ENCODE data around the gene COL4A2.
"Not testable (repeated sequence)": the region's sequence is repeated elsewhere in the genome, so short reads cannot be mapped to it uniquely, and the experiment has no call there.

Gene COL4A2

DNA sequence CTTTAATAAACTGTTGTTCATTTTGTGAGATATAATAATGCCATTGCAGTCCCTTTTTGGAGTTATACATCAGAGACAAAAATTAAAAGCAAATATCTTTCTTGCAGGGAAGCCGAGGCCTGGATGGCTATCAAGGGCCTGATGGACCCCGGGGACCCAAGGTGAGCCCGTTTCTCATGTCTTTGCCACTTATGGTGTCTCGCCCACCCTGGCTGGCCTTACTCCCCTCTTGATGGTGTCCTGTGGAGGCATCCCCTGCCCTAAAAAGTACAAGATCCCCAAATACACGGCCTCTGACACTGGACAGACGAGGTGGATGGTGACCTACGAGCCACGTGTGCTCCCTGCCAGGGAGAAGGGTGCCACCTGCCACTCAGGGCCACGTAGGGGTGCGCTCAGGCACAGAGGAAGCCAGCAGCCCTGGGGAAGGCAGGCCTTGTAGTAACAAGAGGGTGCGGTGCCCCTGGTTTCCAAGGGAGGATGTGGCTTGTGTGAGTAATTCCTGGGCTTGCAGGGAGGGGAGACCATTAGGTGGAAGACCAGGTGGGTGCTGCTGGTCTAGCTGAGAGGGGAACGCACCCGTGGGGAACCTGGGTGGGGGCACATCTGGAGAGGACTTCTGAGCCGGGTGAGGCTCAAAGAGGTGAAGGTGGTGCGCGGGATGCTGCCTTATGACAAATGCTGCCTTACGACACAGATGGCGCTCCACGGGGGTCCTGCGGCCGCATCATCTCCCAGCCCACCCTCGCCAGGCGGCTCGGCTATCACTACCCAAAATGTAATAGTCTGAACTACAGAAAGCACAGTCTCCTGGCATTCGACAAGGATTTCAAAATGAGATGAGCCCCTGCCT, 138.9 kb downstream of the COL4A2 start:
- H3K4me1 ChIP-seq (ENCODE audit: insufficient read depth, low read length), result peaks cover 11% of the 10 kb centered on the region; the same call in 1 of the 2 replicates
- no peaks in the 10 kb centered on the region for H3K27me3 ChIP-seq (ENCODE audit: insufficient read depth, low read length)
- no peak overlapping the region for H3K4me3 ChIP-seq (ENCODE audit: low read length)
- no peak overlapping the region for H3K9ac ChIP-seq (ENCODE audit: low read depth, low read length)
- peaks cover 30% of the 10 kb centered on the region for H3K36me3 ChIP-seq (ENCODE audit: insufficient read depth, low read depth, low read length)
- no peak overlapping the region for H3K27ac ChIP-seq (ENCODE audit: low read length)
- no peaks in the 10 kb centered on the region for H3K9me3 ChIP-seq (ENCODE audit: insufficient read depth, low read depth, low read length)

- Histone ChIP-seq H3K4me3 (ENCODE audit: low read length) (no peak overlapping the region), H3K4me1 (ENCODE audit: insufficient read depth, low read length) (peaks cover 11% of the 10 kb centered on the region; the same call in 1 of the 2 replicates), H3K27me3 (ENCODE audit: insufficient read depth, low read length) (no peaks in the 10 kb centered on the region), H3K27ac (ENCODE audit: low read length) (no peak overlapping the region), H3K9me3 (ENCODE audit: insufficient read depth, low read depth, low read length) (no peaks in the 10 kb centered on the region), H3K36me3 (ENCODE audit: insufficient read depth, low read depth, low read length) (peaks cover 26% of the 10 kb centered on the region), H3K9ac (ENCODE audit: low read depth, low read length) (no peak overlapping the region)
These were observed 139.4 kb downstream of the COL4A2 start for GRCh38 chr13:110446575-110446890.

DNA sequence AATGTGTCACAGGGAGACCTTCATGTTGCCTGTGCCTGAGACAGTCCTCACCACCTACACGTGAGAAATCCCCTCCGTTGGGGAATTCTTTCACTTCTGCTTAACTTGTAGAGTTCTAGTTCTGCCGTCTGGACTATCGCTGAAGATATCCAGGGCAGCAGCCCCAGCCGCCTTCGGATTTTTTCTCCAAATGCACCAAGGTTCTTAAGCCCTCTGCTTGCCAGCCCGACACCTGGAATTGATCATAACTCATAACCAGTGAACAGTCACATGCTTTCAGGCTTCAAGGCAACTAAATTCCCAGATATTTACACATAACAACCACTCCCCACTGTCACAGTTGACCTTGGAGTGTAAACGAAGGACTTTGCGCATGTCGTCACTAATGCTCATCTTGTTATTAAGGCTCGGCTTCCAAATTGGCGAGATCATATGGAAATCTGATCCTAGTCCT, 140.0 kb downstream of the COL4A2 start:
- peaks cover 11% of the 10 kb centered on the region; the same call in 1 of the 2 replicates for H3K4me1 ChIP-seq (ENCODE audit: insufficient read depth, low read length)
- peaks cover 25% of the 10 kb centered on the region for H3K36me3 ChIP-seq (ENCODE audit: insufficient read depth, low read depth, low read length)
- H3K27ac ChIP-seq (ENCODE audit: low read length), result no peak overlapping the region
- no peaks in the 10 kb centered on the region for H3K9me3 ChIP-seq (ENCODE audit: insufficient read depth, low read depth, low read length)
- H3K4me3 ChIP-seq (ENCODE audit: low read length), result no peak overlapping the region
- no peaks in the 10 kb centered on the region for H3K27me3 ChIP-seq (ENCODE audit: insufficient read depth, low read length)
- H3K9ac ChIP-seq (ENCODE audit: low read depth, low read length), result no peak overlapping the region

- peaks cover 25% of the 10 kb centered on the region for H3K36me3 ChIP-seq (ENCODE audit: insufficient read depth, low read depth, low read length)
- peaks cover 11% of the 10 kb centered on the region; the same call in 1 of the 2 replicates for H3K4me1 ChIP-seq (ENCODE audit: insufficient read depth, low read length)
- H3K4me3 ChIP-seq (ENCODE audit: low read length), result no peak overlapping the region
- no peaks in the 10 kb centered on the region for H3K9me3 ChIP-seq (ENCODE audit: insufficient read depth, low read depth, low read length)
- H3K27ac ChIP-seq (ENCODE audit: low read length), result no peak overlapping the region
- H3K9ac ChIP-seq (ENCODE audit: low read depth, low read length), result no peak overlapping the region
- no peaks in the 10 kb centered on the region for H3K27me3 ChIP-seq (ENCODE audit: insufficient read depth, low read length)
These were observed 140.7 kb downstream of the COL4A2 start for GRCh38 chr13:110447801-110448200.

GRCh38 chr13:110448230-110448629, 141.1 kb downstream of the COL4A2 start:
- no peaks in the 10 kb centered on the region for H3K27me3 ChIP-seq (ENCODE audit: insufficient read depth, low read length)
- H3K4me3 ChIP-seq (ENCODE audit: low read length), result no peak overlapping the region
- peaks cover 25% of the 10 kb centered on the region for H3K36me3 ChIP-seq (ENCODE audit: insufficient read depth, low read depth, low read length)
- H3K9ac ChIP-seq (ENCODE audit: low read depth, low read length), result no peak overlapping the region
- peaks cover 11% of the 10 kb centered on the region; the same call in 1 of the 2 replicates for H3K4me1 ChIP-seq (ENCODE audit: insufficient read depth, low read length)
- H3K9me3 ChIP-seq (ENCODE audit: insufficient read depth, low read depth, low read length), result no peaks in the 10 kb centered on the region
- H3K27ac ChIP-seq (ENCODE audit: low read length), result no peak overlapping the region

DNA sequence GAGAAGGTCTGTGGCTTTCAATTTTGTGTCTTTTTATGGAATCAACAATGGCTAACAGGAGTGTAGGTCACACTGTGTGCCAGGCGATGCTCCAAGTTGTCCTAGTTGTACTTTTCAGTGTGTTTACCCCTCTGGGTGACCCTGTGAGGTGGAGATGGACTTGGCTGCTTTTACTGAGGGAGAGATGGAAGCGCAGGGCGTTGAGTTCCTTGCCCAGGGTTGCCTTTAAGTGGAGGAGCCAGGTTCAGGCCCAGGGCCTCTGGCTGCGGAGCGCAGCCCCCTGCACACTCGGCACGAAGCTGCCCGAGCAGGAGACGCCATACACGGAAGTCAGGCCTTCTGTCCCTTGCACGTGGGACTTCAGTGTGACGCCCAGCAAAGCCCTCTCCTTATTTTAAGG, 141.6 kb downstream of the COL4A2 start:
- H3K9ac ChIP-seq (ENCODE audit: low read depth, low read length), result no peak overlapping the region
- H3K27ac ChIP-seq (ENCODE audit: low read length), result no peak overlapping the region
- no peak overlapping the region for H3K4me3 ChIP-seq (ENCODE audit: low read length)
- H3K4me1 ChIP-seq (ENCODE audit: insufficient read depth, low read length), result peaks cover 14% of the 10 kb centered on the region
- H3K27me3 ChIP-seq (ENCODE audit: insufficient read depth, low read length), result no peaks in the 10 kb centered on the region
- H3K9me3 ChIP-seq (ENCODE audit: insufficient read depth, low read depth, low read length), result no peaks in the 10 kb centered on the region
- peaks cover 25% of the 10 kb centered on the region for H3K36me3 ChIP-seq (ENCODE audit: insufficient read depth, low read depth, low read length)

DNA sequence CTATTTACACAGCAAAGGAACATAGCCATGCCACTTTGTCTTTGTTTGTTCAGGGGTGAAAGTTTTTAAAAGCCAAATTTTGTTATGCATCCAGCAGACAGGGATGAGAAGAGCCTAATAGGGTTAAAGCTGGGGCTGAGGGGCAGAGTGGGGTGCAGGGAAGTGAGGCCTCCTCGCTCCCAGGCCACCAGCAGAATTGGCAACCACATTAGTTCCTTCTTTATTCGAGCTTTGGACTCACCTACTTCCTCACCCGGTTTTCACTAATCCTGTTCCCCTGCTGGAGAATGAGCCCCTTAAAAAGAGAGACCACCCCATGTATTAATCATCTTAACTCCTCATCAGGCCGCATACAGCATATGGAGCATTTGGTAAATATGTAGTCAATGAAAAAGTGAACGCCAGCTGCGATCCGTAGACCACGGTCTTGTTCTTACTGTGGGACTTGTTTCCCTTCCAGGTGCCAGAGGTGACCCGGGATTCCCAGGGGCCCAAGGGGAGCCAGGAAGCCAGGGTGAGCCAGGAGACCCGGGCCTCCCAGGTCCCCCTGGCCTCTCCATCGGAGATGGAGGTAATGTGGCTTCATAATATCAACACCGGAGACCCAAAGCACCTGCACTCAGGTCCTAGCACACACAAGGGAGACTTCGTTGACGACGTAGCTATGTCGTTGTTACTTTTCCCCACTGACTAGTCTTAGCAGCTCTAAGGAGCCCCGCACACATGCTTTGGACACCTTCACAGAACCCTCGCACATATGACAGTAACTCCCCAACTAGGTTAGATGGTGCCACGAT, 142.3 kb downstream of the COL4A2 start:
- Histone ChIP-seq H3K9ac (ENCODE audit: low read depth, low read length) (no peak overlapping the region), H3K9me3 (ENCODE audit: insufficient read depth, low read depth, low read length) (no peaks in the 10 kb centered on the region), H3K36me3 (ENCODE audit: insufficient read depth, low read depth, low read length) (peaks cover 25% of the 10 kb centered on the region), H3K4me1 (ENCODE audit: insufficient read depth, low read length) (peaks cover 22% of the 10 kb centered on the region), H3K4me3 (ENCODE audit: low read length) (no peak overlapping the region), H3K27ac (ENCODE audit: low read length) (no peak overlapping the region), H3K27me3 (ENCODE audit: insufficient read depth, low read length) (no peaks in the 10 kb centered on the region)

DNA sequence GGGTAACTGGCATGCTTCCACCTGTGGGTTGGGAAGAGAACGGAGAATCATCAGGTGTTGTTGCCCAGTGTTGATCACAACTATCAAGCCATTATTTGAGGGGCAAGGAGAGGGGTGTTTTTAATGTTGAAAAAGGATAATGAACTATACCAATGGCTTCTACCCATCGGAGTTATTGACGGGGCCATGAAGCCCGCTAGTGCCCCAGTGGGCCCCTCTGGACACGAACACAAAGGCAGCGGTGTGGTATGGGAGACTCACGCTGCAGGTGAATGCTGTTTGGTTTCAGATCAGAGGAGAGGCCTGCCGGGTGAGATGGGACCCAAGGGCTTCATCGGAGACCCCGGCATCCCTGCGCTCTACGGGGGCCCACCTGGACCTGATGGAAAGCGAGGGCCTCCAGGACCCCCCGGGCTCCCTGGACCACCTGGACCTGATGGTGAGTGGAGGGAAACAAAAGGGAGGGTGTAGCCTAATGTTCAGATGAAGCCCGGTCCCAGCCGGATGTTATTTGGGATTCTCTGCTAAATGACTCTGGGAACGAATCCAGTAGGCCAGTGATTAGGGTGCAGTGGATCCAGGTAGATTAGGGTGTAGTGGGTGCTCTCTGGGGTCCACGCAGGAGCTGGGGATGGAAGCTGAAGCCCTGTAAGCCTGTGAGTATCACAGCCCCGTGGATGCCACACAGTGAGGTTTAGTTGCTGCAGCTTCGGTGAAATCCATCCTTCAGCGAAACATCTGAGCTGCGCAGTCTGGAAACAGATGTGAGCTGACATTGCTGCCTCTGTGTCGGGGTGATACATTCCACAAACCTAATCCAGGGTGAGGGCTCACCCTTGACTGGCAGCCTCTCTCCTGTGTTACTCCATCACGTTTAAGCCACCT, 143.2 kb downstream of the COL4A2 start:
- Histone ChIP-seq H3K36me3 (ENCODE audit: insufficient read depth, low read depth, low read length) (peaks cover 25% of the 10 kb centered on the region), H3K27me3 (ENCODE audit: insufficient read depth, low read length) (no peaks in the 10 kb centered on the region), H3K4me1 (ENCODE audit: insufficient read depth, low read length) (peaks cover 24% of the 10 kb centered on the region), H3K27ac (ENCODE audit: low read length) (no peak overlapping the region), H3K9me3 (ENCODE audit: insufficient read depth, low read depth, low read length) (no peaks in the 10 kb centered on the region), H3K9ac (ENCODE audit: low read depth, low read length) (no peak overlapping the region), H3K4me3 (ENCODE audit: low read length) (no peak overlapping the region)

DNA sequence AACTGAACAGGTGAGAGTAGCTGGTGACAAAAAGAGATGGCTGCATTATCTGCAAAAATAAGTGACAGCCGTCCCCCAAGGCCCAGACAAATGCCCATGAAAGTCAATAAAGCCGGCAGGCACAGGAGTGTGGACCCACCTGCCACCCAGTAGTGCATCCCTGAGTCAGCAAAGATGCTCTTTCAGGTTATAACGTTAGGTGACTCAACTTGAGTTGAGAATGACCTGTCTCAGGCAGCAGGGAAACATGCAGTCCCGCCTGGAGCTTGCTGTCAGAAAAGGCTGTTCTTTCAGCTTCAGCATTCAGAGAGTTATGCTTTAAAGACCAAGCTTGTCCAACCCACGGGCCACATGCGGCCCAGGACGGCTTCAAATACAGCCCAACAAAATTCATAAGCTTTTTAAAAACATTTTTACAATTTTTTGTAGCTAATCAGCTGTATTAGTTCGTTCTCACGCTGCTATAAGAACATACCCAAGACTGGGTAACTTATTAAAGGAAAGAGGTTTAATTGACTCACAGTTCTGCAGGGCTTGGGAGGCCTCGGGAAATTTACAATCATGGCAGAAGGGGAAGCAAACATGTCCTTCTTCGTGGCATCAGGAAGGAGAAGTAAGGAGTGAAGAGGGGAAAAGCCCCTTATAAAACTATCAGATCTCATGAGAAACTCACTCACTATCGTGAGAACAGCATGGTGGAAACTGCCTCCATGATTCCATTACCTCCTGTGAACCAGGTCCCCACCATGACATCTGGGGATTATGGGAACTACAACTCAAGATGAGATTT, 144.1 kb downstream of the COL4A2 start:
- Histone ChIP-seq H3K27me3 (ENCODE audit: insufficient read depth, low read length) (no peaks in the 10 kb centered on the region), H3K27ac (ENCODE audit: low read length) (no peak overlapping the region), H3K9ac (ENCODE audit: low read depth, low read length) (no peak overlapping the region), H3K4me3 (ENCODE audit: low read length) (no peak overlapping the region), H3K9me3 (ENCODE audit: insufficient read depth, low read depth, low read length) (no peaks in the 10 kb centered on the region), H3K36me3 (ENCODE audit: insufficient read depth, low read depth, low read length) (peaks cover 25% of the 10 kb centered on the region), H3K4me1 (ENCODE audit: insufficient read depth, low read length) (peaks cover 24% of the 10 kb centered on the region)

DNA sequence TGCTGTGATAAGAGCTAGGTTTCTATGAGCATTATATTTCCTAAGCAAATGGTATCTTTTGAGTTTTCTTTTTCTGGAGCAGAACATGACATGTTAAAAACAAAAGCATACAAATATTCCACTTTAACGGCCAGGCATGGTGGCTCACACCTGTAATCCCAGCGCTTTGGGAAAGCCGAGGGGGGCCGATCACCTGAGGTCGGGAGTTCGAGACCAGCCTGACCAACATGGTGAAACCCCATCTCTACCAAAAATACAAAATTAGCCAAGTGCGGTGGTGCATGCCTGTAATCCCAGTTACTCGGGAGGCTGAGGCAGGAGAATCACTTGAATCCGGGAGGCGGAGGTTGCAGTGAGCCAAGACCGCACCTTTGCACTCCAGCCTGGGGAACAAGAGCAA, 146.0 kb downstream of the COL4A2 start:
- not testable (repeated sequence) for H3K9ac ChIP-seq (ENCODE audit: low read depth, low read length); H3K27ac ChIP-seq (ENCODE audit: low read length); H3K9me3 ChIP-seq (ENCODE audit: insufficient read depth, low read depth, low read length); H3K4me3 ChIP-seq (ENCODE audit: low read length); H3K27me3 ChIP-seq (ENCODE audit: insufficient read depth, low read length)
- H3K36me3 ChIP-seq (ENCODE audit: insufficient read depth, low read depth, low read length), result peaks cover 11% of the 10 kb centered on the region
- H3K4me1 ChIP-seq (ENCODE audit: insufficient read depth, low read length), result peaks cover 16% of the 10 kb centered on the region

- H3K27me3 ChIP-seq (ENCODE audit: insufficient read depth, low read length), result no peaks in the 10 kb centered on the region
- no peak overlapping the region for H3K27ac ChIP-seq (ENCODE audit: low read length)
- H3K9me3 ChIP-seq (ENCODE audit: insufficient read depth, low read depth, low read length), result no peaks in the 10 kb centered on the region
- H3K4me3 ChIP-seq (ENCODE audit: low read length), result no peak overlapping the region
- peaks cover 13% of the 10 kb centered on the region for H3K4me1 ChIP-seq (ENCODE audit: insufficient read depth, low read length)
- H3K9ac ChIP-seq (ENCODE audit: low read depth, low read length), result peak overlapping the region; percentile 5; the same call in 1 of the 2 replicates
- peaks cover 16% of the 10 kb centered on the region for H3K36me3 ChIP-seq (ENCODE audit: insufficient read depth, low read depth, low read length)
These were observed 146.7 kb downstream of the COL4A2 start for GRCh38 chr13:110453797-110454196.

Data from iPS-20b (cell line).